NOMO-1 treated with DMSO at 0.1 percent for 48 hours (cell line): ENCODE results near the gene SCN7A.
A peak's percentile ranks its signal among the peaks of the same experiment; 100 is the strongest.
"Not testable (repeated sequence)": the region's sequence is repeated elsewhere in the genome, so short reads cannot be mapped to it uniquely, and the experiment has no call there.

ENCODE experiments used
- DNase-seq: peaks from one replicate; lab custom pipeline; 2025; ENCODE audit not compliant: unreplicated experiment; lab: John Stamatoyannopoulos, UW

Gene SCN7A

GRCh38 chr2:166494140-166494624 lies at the start of gene SCN7A:
Gene SCN7A, minus strand, starts transcription at chr2:166494249. Its CDS starts 16,553 bp downstream, at chr2:166477696.
- no peak for DNase-seq

- peak; percentile 17 for DNase-seq
Observed at GRCh38 chr2:166539340-166540162, 45.5 kb upstream of the SCN7A start.

- no peak for DNase-seq
Observed at GRCh38 chr2:166536111-166536510, 42.1 kb upstream of the SCN7A start.

GRCh38 chr2:166521155-166521554 lies 27.1 kb upstream of the SCN7A start:
- no peak for DNase-seq

GRCh38 chr2:166520604-166521003 lies 26.6 kb upstream of the SCN7A start:
- no peak for DNase-seq

- no peak for DNase-seq
Observed at GRCh38 chr2:166519391-166519962, 25.4 kb upstream of the SCN7A start.

- no peak for DNase-seq
Observed at GRCh38 chr2:166518634-166519390, 24.8 kb upstream of the SCN7A start.

- DNase-seq, result no peak
Observed at GRCh38 chr2:166517533-166518061, 23.5 kb upstream of the SCN7A start.

- peak; percentile 18 for DNase-seq
Observed at GRCh38 chr2:166516712-166517303, 22.8 kb upstream of the SCN7A start.

- no peak for DNase-seq
Observed at GRCh38 chr2:166513952-166514351, 19.9 kb upstream of the SCN7A start.

GRCh38 chr2:166499281-166499680 lies 5.2 kb upstream of the SCN7A start:
- DNase-seq, result no peak

GRCh38 chr2:166491461-166491860 lies 2.6 kb downstream of the SCN7A start:
- no peak for DNase-seq

- no peak for DNase-seq
Observed at GRCh38 chr2:166487171-166487570, 6.9 kb downstream of the SCN7A start.

GRCh38 chr2:166485558-166486178 lies 8.4 kb downstream of the SCN7A start:
- DNase-seq, result no peak

- no peak for DNase-seq
Observed at GRCh38 chr2:166472332-166472731, 21.7 kb downstream of the SCN7A start.

- peak; percentile 78 for DNase-seq
Observed at GRCh38 chr2:166468124-166469024, 25.7 kb downstream of the SCN7A start.

GRCh38 chr2:166464187-166464586 lies 29.9 kb downstream of the SCN7A start:
- no peak for DNase-seq

- no peak for DNase-seq
Observed at GRCh38 chr2:166463640-166464039, 30.4 kb downstream of the SCN7A start.

GRCh38 chr2:166458674-166459073 lies 35.4 kb downstream of the SCN7A start:
- no peak for DNase-seq

GRCh38 chr2:166455823-166456222 lies 38.2 kb downstream of the SCN7A start:
- DNase-seq, result not testable (repeated sequence)
